ENCODE data around the gene NF1.

- TF ChIP-seq CTCF (IDR thresholded peaks at IDR 0.05; ENCODE audit: insufficient read depth, low read depth, low read length) (no peak), EZH2 (IDR thresholded peaks at IDR 0.05; ENCODE audit: insufficient read depth, low read length) (no peak)
Measured at GRCh38 chr17:31060791-31061550, 33.8 kb upstream of the NF1 start.

Data from astrocyte (in vitro differentiated cells and primary cell).